Measurements from ENCODE around the gene NTN1.
A peak's percentile ranks its signal among the peaks of the same experiment; 100 is the strongest.
"Not testable (repeated sequence)": the region's sequence is repeated elsewhere in the genome, so short reads cannot be mapped to it uniquely, and the experiment has no call there.

The NTN1 gene

DNA sequence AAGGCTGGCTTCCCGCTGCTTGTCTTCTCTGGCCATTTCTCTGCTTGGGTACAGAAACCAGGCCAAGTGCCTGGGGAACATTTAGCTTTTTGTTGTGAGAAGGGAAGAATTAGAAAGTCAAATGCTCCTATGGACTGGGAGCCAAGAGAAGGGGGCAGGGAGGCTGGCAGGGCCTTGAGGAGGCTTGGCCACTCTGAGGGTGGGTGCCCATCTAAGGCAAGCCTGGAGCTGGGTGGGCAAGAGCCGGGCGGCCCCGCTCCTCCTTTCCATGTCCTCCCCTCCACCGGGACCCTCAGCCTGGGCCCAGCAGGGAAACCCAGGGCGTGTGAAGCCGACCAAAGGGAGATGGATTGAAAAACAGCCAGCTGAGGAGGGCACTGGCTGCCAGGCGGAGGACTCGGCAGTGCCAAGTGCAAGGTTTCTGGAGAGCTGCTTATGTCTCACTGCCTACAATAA lies 69.4 kb downstream of the NTN1 start:
- DNase-seq = peak; percentile 13 to 26

DNA sequence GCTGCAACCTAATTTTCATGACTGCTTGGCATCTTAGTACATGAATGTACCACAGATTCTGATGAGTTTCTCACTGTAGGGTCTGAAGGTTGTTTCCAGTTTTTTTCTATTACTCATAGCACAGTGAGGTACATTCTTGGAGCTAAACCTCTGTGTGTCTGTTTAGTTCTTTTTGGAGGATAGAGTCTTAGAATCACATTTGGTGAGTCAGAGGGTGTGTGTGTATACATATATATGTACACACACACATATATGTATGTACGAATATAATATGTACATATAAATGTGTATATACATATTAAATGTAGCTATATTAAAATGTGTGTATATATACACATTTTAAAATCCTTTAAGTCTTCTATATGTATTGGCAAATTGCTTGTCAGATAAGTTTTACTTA lies 72.9 kb downstream of the NTN1 start:
- no peak for DNase-seq

DNA sequence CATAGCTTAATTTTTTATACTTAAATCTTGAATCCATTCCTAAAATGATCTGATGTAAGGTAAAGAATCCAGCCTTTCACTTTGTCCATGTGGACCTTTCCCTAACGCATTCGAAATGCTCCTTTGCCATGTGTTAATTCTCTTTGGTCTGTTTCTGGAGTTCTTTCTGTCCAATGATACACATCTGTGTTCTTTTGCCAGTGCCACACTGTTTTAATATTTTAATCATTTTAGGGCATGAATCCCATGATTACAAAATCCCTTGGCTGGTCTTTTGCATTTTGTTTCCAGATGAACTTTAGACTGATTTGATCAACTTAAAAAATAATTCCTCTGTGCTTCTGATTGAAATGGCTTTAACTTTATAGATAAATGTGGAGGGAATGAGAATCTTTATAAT lies 74.1 kb downstream of the NTN1 start:
- no peak for DNase-seq

DNA sequence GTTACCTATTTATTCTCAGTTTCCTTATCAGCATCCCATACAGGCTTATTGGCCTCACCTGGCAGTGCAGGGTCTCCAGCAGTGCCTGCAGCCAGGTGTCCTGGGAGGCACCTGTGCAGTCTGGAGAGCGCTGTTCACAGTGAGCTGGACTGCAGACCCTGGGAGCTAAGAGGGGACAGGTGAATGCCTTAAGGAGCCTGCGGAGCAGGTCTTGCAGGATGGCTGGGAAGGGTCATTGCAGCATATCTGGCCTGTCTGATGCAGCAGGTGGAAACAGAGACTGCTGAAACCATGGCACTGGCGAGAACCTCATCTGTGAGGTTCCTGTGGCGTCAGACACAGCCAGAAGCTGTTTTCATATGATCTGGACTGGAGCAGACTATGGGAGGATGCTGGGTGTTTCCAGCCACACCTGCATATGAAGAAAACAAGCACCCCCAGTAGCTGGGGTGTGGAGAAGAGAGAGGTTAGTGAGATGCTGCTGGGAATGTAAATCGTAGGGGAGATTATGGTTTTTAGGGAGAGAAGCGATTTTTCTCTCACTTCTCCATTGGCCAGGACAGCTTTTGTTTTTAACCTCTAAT lies 77.0 kb downstream of the NTN1 start:
- no peak for DNase-seq

DNA sequence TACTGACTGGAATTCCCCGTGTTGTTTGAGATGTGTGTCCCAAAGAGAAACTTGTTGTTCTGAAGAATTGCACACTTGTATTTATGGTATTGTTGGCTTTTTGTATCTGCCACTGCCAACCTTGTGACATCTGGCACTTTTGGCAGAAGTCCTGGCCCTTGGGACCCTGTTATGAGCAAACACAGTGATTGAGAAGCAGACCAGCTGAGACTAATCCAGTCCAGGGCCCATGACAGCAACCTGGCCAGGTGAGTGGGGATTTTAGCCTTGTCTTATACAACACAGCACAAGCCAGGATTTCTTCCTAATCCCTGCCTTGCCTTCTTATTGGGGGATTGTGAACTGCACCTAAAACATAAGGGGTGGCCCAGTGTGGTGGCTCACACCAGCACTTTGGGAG lies 80.0 kb downstream of the NTN1 start:
- DNase-seq = no peak

DNA sequence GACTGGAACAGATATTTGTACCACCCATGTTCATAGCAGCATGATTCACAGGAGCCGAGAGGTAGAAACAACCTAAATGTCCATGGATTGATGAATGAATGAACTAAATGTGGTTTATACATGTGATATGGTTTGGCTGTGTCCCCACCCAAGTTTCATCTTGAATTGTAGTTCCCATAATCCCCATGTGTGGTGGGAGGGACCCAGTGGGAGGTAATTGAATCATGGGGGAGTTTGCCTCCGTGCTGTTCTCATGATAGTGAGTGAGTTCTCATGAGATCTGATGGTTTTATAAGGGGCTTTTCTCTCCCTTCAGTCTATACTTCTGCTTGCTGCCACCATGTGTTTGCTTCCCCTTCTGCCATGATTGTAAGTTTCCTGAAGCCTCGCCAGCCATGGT lies 81.9 kb downstream of the NTN1 start:
- DNase-seq = not testable (repeated sequence)

DNA sequence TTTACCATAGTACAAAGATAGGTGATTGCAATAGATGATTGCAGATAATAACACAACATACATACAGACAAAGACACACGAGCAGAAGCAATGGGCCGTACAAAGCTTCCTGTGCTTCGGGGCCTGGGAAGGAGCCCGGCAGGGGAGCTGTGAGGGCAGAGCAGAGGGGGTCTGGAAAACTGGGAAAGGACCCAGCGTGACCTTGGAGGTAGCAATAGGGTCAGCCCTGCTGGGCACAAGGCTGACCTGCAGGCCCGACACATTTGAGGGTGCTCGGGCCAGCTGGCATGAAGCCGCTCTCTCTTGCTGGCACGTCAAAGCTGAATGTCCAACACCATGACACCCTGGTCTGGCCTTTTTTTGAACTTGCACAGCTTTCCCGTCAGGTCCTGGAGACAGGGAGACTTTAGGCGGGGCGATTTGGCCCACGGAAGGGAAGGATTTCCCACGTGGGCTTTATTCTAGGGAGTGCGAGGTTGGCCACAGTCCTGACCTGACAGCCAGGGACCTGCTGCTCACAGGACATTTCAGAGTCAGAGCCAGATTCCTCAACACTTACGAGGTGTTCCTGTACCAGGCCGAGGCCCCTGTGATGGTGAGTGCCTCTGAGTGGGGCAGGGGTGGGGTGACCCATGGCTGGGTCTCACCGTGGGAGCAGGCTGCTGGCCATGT lies 83.2 kb downstream of the NTN1 start:
- DNase-seq = no peak

DNA sequence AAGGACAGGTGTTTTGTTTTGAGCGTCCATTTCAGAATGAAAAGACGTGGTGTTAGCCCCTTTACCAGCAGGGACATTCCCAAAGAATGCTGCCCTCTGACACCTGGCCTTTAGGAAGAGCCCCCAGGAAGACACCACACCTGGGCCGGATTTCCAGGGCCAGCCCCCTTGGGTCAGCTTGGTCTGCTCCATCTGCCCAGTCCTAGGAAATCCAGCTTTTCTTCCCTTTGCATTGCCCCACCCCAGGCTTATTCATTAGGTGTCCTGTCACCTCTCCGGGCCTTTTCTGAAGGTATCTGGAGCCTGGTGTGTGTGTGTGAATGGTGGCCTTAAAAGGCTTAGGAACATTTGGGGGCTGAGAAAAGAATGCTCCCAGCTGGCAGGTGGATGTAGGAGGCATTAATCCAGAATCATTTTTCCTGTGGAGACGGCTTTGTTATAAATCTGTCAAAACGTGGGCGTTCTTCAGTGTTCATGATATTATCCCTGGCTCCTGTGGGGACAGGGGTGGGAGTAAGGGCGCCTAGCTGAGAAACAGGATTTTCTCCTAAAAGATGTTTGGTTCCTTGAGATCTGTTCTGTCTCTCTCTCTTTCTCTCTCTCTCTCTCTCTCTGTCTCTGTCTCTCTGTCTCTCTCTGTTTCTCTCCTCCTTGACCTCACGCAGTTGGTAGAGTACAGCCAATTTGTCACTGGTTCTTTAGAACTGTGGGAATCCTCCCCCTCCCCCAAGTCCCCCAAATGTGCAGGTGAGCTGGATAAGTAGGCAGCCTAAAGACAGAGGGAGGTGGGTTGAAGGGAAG lies 84.0 kb downstream of the NTN1 start:
- DNase-seq = peak in 1 of 2 donors; percentile 11

DNA sequence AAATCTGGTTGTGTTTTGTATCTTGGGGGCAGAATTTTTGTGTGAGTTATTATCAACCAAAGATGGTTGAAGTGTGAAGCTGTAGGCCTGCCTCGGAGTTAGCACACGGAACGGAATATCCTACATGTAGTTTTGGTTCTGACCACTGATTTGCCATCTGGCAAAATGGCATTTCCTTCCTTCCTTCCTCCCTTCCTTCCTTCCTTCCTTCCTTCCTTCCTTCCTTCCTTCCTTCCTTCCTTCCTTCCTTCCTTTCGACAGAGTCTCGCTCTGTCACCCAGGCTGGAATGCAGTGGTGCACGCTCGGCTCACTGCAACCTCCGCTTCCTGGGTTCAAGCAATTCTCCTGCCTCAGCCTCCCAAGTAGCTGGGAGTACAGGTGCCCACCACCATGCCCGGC lies 85.0 kb downstream of the NTN1 start:
- not testable (repeated sequence) for DNase-seq

DNA sequence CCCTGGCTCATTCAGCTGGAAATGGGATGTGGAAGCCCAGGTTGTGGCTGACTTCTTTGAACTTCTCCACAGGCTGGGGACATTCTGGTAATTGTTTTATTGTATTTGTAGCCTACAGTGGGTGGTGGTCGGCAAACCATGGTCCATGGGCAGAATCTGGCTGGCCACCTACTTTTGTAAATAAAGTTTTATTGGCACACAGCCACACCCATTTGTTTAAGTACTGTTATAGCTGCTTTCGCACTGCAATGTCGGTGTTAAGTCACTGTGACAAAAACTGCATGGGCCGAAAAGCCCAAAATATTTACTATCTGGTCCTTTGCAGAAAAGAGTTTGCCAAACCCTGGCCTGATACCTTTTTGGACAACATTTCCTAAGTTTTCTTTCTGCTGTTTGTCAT lies 86.2 kb downstream of the NTN1 start:
- DNase-seq = no peak

DNA sequence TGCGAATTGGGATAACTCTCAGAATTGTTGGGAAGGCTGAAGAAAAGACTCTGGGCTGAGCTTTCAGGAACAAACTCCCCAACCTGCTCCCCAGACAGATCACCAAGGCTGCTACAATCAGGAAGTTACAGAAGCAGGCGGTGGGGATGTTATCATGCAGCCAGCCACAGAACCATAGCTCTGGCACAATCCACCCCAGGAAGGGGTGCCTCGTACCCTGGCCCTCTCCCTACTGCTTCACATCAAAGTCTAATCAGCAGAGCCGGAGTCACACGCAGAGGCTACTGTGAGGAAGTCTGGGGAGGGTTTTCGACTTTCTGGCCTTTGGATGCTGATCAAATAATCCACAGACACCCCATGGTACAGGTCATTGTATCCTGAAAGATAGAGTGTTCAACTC lies 86.8 kb downstream of the NTN1 start:
- DNase-seq = no peak

DNA sequence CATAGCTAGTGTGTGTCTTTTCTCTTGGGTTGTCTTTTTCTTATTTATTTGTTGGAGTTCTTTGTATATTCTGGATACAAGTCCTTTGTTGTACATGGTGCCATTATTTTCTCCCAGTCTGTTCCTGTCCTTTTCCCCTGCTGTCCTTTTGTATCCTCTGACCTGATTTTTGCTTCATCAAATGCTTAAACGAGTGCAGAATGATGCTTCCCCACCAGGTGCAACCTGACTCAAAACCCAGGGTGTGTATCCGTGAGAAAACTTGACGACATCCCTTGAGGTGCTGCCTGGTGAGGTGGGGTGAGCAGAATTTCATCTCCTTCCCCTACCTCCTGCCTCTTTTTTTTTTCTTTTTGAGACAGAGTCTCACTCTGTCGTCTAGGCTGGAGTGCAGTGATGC lies 88.6 kb downstream of the NTN1 start:
- DNase-seq = no peak

DNA sequence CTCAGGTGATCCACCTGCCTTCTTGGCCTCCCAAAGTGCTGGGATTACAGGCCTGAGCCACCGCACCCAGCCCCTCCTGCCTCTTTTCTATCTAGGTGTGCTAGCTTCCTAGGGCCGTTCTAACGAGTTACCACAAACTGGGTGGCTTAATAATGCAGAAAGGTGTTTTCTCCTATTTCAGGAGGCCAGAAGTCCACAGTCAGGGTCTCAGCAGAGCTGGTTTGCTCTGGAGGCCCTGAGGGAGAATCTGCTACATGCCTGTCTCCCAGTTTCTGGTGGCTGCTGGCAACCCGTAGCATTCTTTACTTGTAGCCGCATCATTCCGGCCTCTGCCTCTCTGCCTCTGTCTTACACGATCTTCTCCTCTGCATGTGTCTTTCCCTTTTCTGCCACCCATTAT lies 89.2 kb downstream of the NTN1 start:
- DNase-seq = no peak

DNA sequence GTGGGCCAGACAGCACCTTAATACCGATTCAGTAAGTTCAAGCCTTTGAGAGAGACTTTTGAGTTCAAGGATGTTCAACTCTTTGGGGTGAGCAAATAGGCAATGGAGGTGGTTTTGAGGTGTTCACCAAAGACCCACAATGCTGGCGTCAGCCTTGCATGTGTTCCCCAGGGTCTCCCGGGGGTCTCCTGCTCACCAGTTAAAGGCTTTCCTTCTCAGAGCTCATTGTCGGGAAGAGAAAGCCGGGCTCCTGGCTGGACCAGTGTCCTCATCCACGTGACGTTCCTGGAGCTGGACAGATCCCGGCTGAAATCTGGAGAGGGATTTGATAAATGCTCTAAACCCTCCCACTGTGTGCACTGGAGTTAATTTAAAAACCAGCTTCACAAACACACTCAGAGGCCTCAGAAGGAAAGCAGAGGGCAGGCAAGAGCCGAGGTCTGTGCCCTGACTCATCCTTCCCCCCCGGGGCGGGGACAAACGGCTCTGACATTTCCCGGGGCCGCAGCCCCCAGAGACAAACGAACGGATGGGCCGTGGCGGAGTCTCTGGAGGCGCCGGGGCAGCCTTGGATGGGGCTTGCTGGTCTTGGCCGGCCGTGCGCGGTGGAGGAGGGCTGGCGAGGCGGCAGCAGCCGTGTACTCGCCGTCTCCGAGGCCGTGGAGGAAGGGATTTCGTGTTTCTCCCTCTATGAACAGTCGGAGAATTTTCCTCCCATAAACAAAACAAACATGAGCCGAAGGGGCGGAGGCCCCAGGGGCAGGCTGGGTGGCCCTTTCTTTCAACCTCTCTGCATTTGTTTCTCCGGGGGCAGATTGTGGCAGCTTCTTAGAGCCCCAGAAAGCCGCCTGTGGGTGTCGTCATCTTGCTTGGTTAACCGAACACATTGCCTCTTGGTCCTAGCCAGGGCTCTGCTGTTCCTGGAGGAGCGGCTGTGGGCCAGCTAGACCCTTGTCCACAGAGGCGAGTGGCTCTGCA lies 94.2 kb downstream of the NTN1 start:
- peak in 1 of 2 donors; percentile 24 for DNase-seq

DNA sequence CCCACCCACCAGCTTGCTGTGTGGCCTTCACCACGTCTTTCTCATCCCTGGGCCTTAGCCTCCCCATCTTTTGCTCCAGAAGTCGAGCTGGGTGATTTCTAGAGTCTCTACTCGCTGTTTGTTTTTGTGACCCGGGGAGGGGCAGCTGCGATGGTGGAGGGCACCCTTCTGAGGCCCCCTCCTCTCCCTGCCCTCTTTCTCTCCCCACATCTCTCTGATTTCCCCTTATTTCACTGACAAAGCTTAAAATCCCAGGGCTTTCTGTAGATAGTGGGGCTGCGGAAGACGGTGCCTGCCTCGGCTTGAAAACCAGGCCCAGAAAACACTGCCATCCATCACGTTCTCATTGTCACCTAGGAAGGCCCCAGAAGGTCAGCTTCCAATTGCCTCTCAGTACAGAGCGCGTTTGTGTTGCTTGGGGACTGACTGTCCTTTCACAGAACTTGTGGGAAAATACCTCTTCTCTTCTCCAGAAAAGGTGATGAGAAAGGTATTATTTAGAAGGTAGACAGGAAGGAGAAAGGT lies 95.1 kb downstream of the NTN1 start:
- no peak for DNase-seq

DNA sequence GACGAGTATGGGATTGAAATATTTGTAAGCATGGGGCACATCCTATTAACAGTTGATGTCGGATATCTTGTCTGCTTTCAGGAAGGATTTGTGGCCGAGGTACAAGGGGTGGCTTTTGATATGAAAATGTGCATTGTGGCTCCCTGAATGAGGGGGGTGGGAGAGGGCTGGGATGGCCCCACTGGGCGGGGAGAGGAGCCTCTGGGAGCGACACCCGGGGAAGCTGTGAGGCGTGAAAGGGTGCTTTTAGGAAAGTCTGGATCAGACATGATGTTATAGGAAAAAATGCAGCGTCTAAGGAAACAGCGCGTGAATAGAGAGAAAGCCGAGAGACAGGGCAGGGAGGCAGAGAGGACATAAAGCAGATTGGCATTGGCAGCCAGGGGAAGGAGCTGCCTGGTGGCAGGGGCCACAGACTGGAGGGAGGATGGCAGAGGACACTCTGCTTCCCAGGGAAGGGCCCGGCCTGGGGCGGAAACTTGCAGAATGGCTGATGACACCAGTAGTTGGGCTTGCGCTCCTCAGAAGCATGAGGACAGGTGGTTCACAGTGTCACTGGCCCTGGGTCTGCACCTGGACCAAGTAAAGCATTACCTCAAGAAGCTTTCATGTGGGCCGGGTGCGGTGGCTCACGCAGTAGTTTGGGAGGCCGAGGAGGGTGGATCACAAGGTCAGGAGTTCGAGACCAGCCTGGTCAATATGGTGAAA lies 95.7 kb downstream of the NTN1 start:
- no peak for DNase-seq

DNA sequence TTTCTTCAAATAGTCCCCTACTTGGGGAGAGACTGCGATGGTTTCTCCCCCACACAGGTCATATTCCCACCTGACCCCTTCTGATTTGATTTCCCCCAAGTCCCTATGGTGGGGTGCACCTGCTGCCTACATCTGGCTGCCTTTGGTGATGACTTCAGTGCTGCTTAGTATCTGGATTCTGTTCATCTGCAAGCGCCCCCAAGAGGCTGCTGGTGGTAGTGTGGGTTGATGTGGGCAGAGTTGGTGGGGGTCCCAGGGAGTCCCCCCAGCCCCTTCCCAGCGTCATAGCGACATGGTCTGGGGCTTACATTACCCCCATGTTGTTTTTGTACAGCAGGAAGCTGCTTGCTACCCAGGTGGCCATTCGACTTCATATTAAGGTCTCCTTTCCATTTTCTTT lies 99.2 kb downstream of the NTN1 start:
- DNase-seq = no peak

DNA sequence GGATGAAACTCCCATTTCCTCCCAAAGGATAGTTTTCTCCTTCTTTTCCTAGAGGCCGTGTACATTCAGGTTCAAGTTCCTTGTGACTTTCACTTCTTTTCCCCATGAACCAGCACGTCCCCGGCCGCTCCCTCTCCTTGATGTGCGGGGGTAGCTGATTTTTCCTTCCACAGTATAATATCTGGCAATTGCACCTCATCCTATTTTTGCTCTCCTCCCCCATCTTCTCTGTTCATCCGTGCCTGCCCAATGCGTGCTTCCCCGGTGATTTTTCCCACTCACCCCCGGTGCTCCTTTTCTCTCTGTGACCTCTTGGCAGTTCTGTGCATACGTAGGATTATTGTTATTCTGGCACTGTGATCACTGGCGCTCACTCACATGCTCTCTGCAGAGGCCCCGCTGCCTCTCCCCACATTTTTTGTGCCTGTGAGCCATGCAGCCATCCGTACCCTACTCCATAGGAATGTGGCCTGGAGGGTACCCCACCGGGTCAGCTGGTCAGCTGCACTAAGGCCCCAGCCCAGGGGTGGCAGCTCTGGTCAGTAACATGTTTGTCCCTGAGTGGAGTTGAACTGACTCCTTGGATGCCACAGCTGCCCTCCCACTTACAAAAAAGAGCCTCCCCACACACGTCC lies 100.0 kb downstream of the NTN1 start:
- no peak for DNase-seq

DNA sequence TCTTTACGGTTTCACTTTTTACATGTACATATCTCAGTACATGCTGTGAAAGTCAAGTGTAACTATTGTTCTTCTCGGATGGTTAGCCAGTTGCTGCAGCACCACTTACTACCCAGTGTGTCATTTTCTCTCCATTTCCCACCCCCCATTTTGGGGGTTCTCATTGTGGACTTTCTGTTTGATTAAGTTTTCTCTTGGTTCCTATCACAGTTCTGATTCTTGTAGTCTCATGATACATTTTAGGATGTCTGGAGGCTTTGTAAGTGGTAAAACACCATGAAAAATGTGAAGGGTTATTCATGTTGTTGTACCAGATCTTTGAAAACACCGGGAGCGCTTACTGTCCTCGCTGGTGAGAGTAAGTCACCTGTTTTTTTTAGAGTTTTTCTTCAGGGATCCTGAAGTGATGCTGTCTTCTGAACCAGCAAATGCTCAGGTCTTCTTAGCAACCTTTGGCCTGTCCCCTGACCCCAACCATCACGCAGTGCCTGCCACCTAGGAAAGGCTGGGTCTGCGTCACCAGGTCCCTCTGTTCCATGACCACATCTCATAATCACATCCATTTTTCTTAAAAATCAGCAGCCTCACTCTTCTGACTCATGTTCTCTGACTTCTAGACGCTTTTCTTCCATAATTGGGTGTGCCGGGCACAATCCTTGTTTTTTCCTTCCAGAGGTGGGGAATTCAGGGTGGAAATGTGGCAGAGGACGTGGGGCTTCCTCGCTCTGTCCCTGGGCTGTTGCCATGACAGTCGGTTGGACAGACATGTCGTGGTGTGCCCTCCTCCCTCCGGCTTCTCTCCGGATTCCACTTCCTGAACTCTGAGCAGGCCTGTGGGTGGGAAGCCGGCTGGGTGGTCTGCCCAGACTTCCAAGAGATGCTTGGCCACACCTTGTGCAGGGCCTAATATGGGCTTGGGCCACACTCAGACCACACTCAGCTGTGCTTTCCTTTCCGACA lies 102.6 kb downstream of the NTN1 start:
- DNase-seq = no peak

DNA sequence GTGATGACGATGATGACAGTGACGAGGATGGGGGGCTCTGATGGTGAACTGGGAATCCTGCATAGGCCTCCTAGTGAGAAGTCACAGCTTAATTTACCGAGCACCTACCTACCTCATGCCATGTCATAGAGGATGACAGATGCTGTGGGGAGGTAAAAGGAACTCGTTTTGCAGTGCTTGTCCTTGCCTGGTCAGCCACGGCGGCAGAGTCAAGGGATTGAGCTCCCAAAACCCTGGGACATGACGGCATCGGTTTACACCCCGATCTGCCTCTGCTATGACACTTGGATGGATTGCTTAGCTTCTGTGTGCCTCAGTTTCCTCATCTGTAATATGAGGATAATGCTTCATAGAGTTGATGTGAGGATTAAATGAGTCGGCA lies 103.2 kb downstream of the NTN1 start:
- DNase-seq = no peak
